OCI-M1 (cell line): ENCODE measurements around the gene HTRA3.

Source experiments
- DNase-seq: peaks from one replicate; lab custom pipeline; 2025; lab: John Stamatoyannopoulos, UW

HTRA3 gene

GRCh38 chr4:8266508-8266907, 3.0 kb upstream of the HTRA3 start:
- DNase-seq, result no peak

GRCh38 chr4:8267077-8267476, 2.5 kb upstream of the HTRA3 start:
- peak; percentile 66 for DNase-seq

GRCh38 chr4:8268211-8268610, 1.3 kb upstream of the HTRA3 start:
- DNase-seq, result no peak

GRCh38 chr4:8268901-8269534, 536 bp upstream of the HTRA3 start:
- no peak for DNase-seq

GRCh38 chr4:8270418-8270771, 841 bp downstream of the HTRA3 start:
- DNase-seq, result no peak

GRCh38 chr4:8270912-8271815, 1.6 kb downstream of the HTRA3 start:
- DNase-seq, result no peak

GRCh38 chr4:8271821-8272220, 2.3 kb downstream of the HTRA3 start:
- no peak for DNase-seq

GRCh38 chr4:8272472-8273428, 3.2 kb downstream of the HTRA3 start:
- DNase-seq, result no peak

- DNase-seq, result no peak
Observed at GRCh38 chr4:8273450-8273849, 3.9 kb downstream of the HTRA3 start.

GRCh38 chr4:8274066-8274652, 4.6 kb downstream of the HTRA3 start:
- no peak for DNase-seq

GRCh38 chr4:8274765-8275547, 5.4 kb downstream of the HTRA3 start:
- no peak for DNase-seq

GRCh38 chr4:8275548-8275910, 6.0 kb downstream of the HTRA3 start:
- DNase-seq, result no peak

GRCh38 chr4:8276358-8277240, 7.0 kb downstream of the HTRA3 start:
- DNase-seq, result no peak

GRCh38 chr4:8277356-8278008, 7.9 kb downstream of the HTRA3 start:
- DNase-seq, result peak; percentile 4

- DNase-seq, result no peak
Observed at GRCh38 chr4:8278009-8278395, 8.4 kb downstream of the HTRA3 start.

- DNase-seq, result no peak
Observed at GRCh38 chr4:8278421-8279287, 9.1 kb downstream of the HTRA3 start.

- DNase-seq, result no peak
Observed at GRCh38 chr4:8279321-8280157, 10.0 kb downstream of the HTRA3 start.
